Left ventricle myocardium inferior (tissue), 1 donor: Measurements from ENCODE around the gene SERPINB10. TPM values are rescaled to one million over a fixed set of nuclear protein-coding genes. Genes with fewer than 3 reads are reported as not detected.

Source experiments
- DNase-seq: peaks from one replicate; pipeline ENCODE4 v3.0.0-alpha.2; 2020
- H3K27ac ChIP-seq: fragments of 200-600 bp; replicated peaks from 2 replicates; pipeline ENCODE4 v1.8.0; 2021
- H3K27me3 ChIP-seq: fragments of 200-600 bp; 2 replicates; pipeline ENCODE4 v1.8.0; 2021; ENCODE audit warnings: low read depth
- H3K36me3 ChIP-seq: fragments of 200-600 bp; 2 replicates; pipeline ENCODE4 v1.8.0; 2021
- H3K4me1 ChIP-seq: fragments of 200-600 bp; 2 replicates; pipeline ENCODE4 v1.8.0; 2021
- H3K4me3 ChIP-seq: fragments of 200-600 bp; 2 replicates; pipeline ENCODE4 v1.8.0; 2021; ENCODE audit warnings: mild to moderate bottlenecking, moderate library complexity
- H3K9me3 ChIP-seq: fragments of 200-600 bp; replicated peaks from 2 replicates; pipeline ENCODE4 v1.8.0; 2021
- CTCF ChIP-seq: fragments of 200-600 bp; IDR thresholded peaks from 2 replicates; pipeline ENCODE4 v1.8.0; 2021; ENCODE audit warnings: antibody characterized with exemption, mild to moderate bottlenecking, borderline replicate concordance
- intact Hi-C: fragments of 100-400 bp; cut with micrococcal nuclease; formaldehyde crosslinking; loops from one replicate; pipeline ENCODE4 v1.11.0; 2022
- long read RNA-seq: library from polyadenylated mRNA; unstranded; transcript quantifications from one replicate; pipeline ENCODE4 v2.0.0, GENCODE V29; 2021
- total RNA-seq: library from RNA; stranded (reverse); fragmentation: NEBNext Ultra II Directional; extraction: Animal tissue kit (Norgen Biotek cat#: 25700); gene quantifications from one replicate; pipeline ENCODE4 v1.2.1, GENCODE V29; 2021
- donor health status: DM: no; HTN: yes; CAD: no; lungs with severe emphysema.

Gene SERPINB10
- total RNA-seq: not detected
- long read RNA-seq: 0 reads

- Histone ChIP-seq H3K4me3 (no peak within 1 kb of the TSS), H3K4me1 (no peaks in the 10 kb centered on the region), H3K9me3 (no peaks in the 10 kb centered on the region), H3K27me3 (no peaks in the 10 kb centered on the region), H3K36me3 (no peaks in the 10 kb centered on the region), H3K27ac (no peak within 1 kb of the TSS)
- no peak for DNase-seq
- TF ChIP-seq CTCF: no peak
- intact Hi-C loops: no loop called here
Measured at GRCh38 chr18:63907664-63908063, at the start of gene SERPINB10. TSS of gene SERPINB10 (plus strand) at chr18:63907958. CDS start at chr18:63915511, 7,553 bp downstream.

- H3K36me3 ChIP-seq: no peaks in the 10 kb centered on the region
- DNase-seq: no peak
- H3K27me3 ChIP-seq: peaks cover 15% of the 10 kb centered on the region
- no peaks in the 10 kb centered on the region for H3K4me1 ChIP-seq
- H3K27ac ChIP-seq: no peak overlapping the region
- intact Hi-C loops: no loop called here
- no peak overlapping the region for H3K4me3 ChIP-seq
- H3K9me3 ChIP-seq: peaks cover 10% of the 10 kb centered on the region
- no peak for TF ChIP-seq CTCF
Measured at GRCh38 chr18:63858456-63858855, 49.3 kb upstream of the SERPINB10 start.

- H3K4me3 ChIP-seq: no peak overlapping the region
- H3K27me3 ChIP-seq: peaks cover 15% of the 10 kb centered on the region
- H3K9me3 ChIP-seq: peaks cover 7% of the 10 kb centered on the region
- H3K36me3 ChIP-seq: no peaks in the 10 kb centered on the region
- no peak for TF ChIP-seq CTCF
- no peak overlapping the region for H3K27ac ChIP-seq
- intact Hi-C loops: no loop called here
- DNase-seq: no peak
- H3K4me1 ChIP-seq: no peaks in the 10 kb centered on the region
Measured at GRCh38 chr18:63859781-63860475, 47.8 kb upstream of the SERPINB10 start.

GRCh38 chr18:63860531-63860930 is 47.2 kb upstream of the SERPINB10 start:
- no peak for TF ChIP-seq CTCF
- Histone ChIP-seq H3K4me3 (no peak overlapping the region), H3K36me3 (no peaks in the 10 kb centered on the region)

GRCh38 chr18:63867368-63868125 is 40.2 kb upstream of the SERPINB10 start:
- no peak for TF ChIP-seq CTCF
- DNase-seq: no peak
- Histone ChIP-seq H3K36me3 (no peaks in the 10 kb centered on the region), H3K9me3 (no peaks in the 10 kb centered on the region), H3K4me1 (no peaks in the 10 kb centered on the region), H3K27me3 (no peaks in the 10 kb centered on the region), H3K27ac (no peak overlapping the region), H3K4me3 (no peak overlapping the region)
- intact Hi-C loops: no loop called here

More at GRCh38 chr18:63860531-63860930, 47.2 kb upstream of the SERPINB10 start:
- H3K9me3 ChIP-seq: peaks cover 2% of the 10 kb centered on the region
- no peak for DNase-seq
- intact Hi-C loops: no loop called here
- no peaks in the 10 kb centered on the region for H3K4me1 ChIP-seq
- peaks cover 15% of the 10 kb centered on the region for H3K27me3 ChIP-seq
- H3K27ac ChIP-seq: no peak overlapping the region
